Measurements from ENCODE around the gene SH3RF3. TPM values are rescaled to one million over a fixed set of nuclear protein-coding genes. Genes with fewer than 3 reads are reported as not detected.

SH3RF3 gene
- total and polyA plus RNA-seq, 10 of the 15 experiments (the other 5 are each of a cell fraction or from before 2014, with no cell fraction given) = 0.08 to 8.8 (median 2.3) TPM

GRCh38 chr2:109346601-109347228, 217.7 kb downstream of the SH3RF3 start (continued):
- TF ChIP-seq ETV6 (conservative IDR thresholded peaks at IDR 0.05 in 1 of 2, IDR thresholded peaks at IDR 0.05 in 1 of 2; ENCODE audit: borderline replicate concordance in 1 of 2, low read depth in 1 of 2) = no peak
- TF ChIP-seq CREM (IDR thresholded peaks at IDR 0.05; ENCODE audit: low read depth) = no peak
- no peak for TF ChIP-seq BACH1 (IDR thresholded peaks at IDR 0.05; ENCODE audit: borderline replicate concordance)
- no peak for TF ChIP-seq MYB (IDR thresholded peaks at IDR 0.05; ENCODE audit: borderline replicate concordance, low read depth, low read length)
- no peak for TF ChIP-seq SRF (IDR thresholded peaks at IDR 0.05; ENCODE audit: low read depth in 2 of 2, low read length in 2 of 2)
- TF ChIP-seq LARP7 (IDR thresholded peaks at IDR 0.05) = no peak
- no peak for TF ChIP-seq RELA (IDR thresholded peaks at IDR 0.05; ENCODE audit: borderline replicate concordance, partially characterized antibody)
- TF ChIP-seq E2F4 (IDR thresholded peaks at IDR 0.05; ENCODE audit: low read depth, low read length) = no peak
- TF ChIP-seq, protein P1, sequence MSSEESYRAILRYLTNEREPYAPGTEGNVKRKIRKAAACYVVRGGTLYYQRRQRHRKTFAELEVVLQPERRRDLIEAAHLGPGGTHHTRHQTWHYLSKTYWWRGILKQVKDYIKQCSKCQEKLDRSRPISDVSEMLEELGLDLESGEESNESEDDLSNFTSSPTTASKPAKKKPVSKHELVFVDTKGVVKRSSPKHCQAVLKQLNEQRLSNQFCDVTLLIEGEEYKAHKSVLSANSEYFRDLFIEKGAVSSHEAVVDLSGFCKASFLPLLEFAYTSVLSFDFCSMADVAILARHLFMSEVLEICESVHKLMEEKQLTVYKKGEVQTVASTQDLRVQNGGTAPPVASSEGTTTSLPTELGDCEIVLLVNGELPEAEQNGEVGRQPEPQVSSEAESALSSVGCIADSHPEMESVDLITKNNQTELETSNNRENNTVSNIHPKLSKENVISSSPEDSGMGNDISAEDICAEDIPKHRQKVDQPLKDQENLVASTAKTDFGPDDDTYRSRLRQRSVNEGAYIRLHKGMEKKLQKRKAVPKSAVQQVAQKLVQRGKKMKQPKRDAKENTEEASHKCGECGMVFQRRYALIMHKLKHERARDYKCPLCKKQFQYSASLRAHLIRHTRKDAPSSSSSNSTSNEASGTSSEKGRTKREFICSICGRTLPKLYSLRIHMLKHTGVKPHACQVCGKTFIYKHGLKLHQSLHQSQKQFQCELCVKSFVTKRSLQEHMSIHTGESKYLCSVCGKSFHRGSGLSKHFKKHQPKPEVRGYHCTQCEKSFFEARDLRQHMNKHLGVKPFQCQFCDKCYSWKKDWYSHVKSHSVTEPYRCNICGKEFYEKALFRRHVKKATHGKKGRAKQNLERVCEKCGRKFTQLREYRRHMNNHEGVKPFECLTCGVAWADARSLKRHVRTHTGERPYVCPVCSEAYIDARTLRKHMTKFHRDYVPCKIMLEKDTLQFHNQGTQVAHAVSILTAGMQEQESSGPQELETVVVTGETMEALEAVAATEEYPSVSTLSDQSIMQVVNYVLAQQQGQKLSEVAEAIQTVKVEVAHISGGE (CRISPR knock-in tag; IDR thresholded peaks at IDR 0.05) = no peak
- no peak for TF ChIP-seq SMC3 (IDR thresholded peaks at IDR 0.05; ENCODE audit: borderline replicate concordance, low read length)

Measured in GM12878 (cell line).